Peyer's patch (tissue), 4 donors: ENCODE data around the gene UBE2QL1.

Experiments
- CTCF ChIP-seq, 6 experiments: fragments of 450-650 bp in 4 of 6; fragments of 200-600 bp in 2 of 6; sonication (generic) in 1 of 6; IDR thresholded peaks; one replicate each; pipeline ENCODE4 v1.5.1; 2017 to 2019; ENCODE audit warnings: antibody characterized with exemption in 6 of 6, mild to moderate bottlenecking in 3 of 6, moderate library complexity in 1 of 6
- POLR2A ChIP-seq, 2 donors: fragments of 450-650 bp; IDR thresholded peaks; one replicate each; pipeline ENCODE4 v1.5.1; 2017; ENCODE audit warnings: antibody characterized with exemption in 2 of 2, mild to moderate bottlenecking in 2 of 2, moderate library complexity in 2 of 2

DNA sequence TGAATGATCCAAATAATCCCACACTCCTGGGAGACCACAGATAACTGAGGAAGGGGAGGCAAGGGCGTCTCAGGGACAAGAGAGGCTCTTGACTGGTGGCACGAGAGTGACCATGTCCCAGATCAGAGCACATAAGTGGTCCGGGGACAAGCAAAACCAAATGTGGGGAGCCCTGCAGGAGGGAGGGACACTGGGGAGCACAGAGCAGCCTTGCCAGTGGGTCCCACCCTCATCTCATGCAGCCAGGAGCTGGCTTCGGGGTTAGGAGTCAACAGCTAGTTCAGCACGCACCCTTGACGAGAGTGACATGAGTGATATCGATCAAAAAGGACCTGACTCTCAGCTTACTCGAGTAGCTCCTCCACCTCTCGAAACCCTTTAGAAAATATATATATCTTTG, 16.5 kb upstream of the UBE2QL1 start:
- TF ChIP-seq POLR2A (IDR thresholded peaks at IDR 0.05) (no peak), CTCF (IDR thresholded peaks at IDR 0.05) (no peak)
